SK-N-DZ (cell line): Measurements from ENCODE around the gene RMDN2.
"Not testable (repeated sequence)": the region's sequence is repeated elsewhere in the genome, so short reads cannot be mapped to it uniquely, and the experiment has no call there.

Experiments
- DNase-seq: peaks from one replicate; pipeline ENCODE4 v3.0.0-alpha.2; 2015; ENCODE audit warnings: low spot score

The RMDN2 gene

DNA sequence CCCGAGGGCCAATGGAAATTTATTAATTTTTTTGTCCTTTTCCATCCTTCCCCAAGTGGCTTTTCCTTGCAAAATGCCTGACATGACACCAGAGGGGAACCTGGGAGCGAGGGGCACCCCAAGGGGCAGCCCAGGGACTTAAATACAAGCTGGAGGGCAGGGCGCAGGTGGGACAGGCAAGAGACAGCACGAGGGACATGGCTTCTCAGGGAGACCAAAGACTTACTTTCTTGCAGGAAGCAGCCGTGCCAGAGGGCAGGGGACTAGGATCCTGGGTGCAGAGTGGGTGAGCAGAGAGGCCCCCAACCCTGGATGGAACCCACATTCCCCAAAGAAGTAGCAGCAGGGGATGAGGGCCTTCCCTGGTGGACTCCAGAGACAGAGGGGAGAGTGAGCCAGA is 5.3 kb downstream of the RMDN2 start:
- not testable (repeated sequence) for DNase-seq

GRCh38 chr2:37932873-37933272 is 7.8 kb downstream of the RMDN2 start:
- DNase-seq = not testable (repeated sequence)

GRCh38 chr2:37934591-37935513 is 9.8 kb downstream of the RMDN2 start:
- DNase-seq = no peak

- DNase-seq = not testable (repeated sequence)
These were observed 12.5 kb downstream of the RMDN2 start for GRCh38 chr2:37937568-37937967.

DNA sequence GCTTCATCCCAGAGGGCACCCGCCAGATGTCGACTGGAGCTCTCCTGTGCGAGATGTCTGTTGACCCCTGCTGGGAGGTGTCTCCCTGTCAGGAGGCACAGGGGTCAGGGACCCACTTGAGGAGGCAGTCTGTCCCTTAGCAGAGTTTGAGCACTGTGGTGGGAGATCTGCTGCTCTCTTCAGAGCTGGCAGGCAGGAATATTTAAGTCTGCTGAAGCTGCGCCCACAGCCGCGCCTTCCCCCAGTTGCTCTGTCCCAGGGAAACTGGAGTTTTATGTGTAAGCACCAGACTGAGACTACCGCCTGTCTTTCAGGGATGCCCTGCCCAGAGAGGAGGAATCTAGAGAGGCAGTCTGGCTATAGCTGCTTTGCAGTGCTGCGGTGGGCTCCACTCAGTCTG is 16.2 kb downstream of the RMDN2 start:
- DNase-seq = not testable (repeated sequence)

- DNase-seq = no peak
These were observed 19.2 kb downstream of the RMDN2 start for GRCh38 chr2:37944268-37944667.

DNA sequence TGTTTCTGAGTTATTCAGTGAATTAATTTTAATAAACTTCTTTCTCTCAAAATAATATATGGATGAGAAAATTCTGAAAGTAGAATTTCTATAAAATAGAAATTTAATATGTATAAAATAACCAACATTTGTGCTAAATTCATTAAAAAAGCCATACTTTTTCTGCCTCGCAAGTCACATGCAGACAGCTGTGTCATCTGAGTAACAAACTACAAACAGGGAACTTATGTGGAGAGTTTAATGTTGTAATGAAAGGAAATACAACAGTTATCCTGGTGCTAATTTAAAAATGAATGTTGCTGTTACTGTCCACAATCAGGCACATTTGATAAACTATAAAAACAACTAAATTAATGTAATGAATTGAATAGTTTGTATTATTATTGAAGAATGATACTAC is 22.2 kb downstream of the RMDN2 start:
- no peak for DNase-seq

- DNase-seq = not testable (repeated sequence)
These were observed 37.1 kb downstream of the RMDN2 start for GRCh38 chr2:37962018-37962739.

DNA sequence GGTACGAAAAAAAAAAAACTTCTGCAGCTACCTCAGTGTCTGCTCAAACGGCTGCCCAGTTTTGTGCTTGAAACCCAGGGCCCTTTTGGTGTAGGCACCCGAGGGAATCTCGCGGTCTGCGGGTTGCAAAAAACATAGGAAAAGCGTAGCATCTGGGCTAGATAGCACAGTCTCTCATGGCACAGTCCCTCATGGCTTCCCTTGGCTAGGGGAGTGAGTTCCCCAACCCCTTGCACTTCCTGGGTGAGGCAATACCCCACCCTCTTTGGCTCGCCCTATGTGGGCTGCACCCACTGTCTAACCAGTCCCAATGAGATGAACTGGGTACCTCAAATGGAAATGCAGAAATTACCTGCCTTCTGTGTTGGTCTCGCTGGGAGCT is 37.6 kb downstream of the RMDN2 start:
- DNase-seq = not testable (repeated sequence)

GRCh38 chr2:37963901-37964300 is 38.8 kb downstream of the RMDN2 start:
- not testable (repeated sequence) for DNase-seq

GRCh38 chr2:37966326-37966725 is 41.2 kb downstream of the RMDN2 start:
- no peak for DNase-seq

GRCh38 chr2:37969731-37970130 is 44.6 kb downstream of the RMDN2 start:
- DNase-seq = no peak

DNA sequence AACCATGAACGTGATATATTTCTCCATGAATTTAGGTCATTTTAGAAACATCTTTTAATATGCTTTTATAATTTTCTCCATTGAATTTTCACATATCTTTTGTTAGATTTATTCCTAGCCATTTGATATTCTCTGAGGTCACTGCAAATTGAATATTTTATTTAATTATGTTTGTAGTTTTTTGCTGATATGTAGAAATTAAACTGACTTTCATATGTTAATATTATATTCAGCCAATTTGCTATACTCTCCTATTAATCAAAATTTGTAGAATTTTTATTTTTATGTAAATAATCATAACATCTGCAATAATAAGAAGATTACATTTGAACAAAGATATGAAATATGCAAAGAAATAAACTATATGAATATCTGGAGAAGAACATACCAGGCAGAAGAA is 46.9 kb downstream of the RMDN2 start:
- DNase-seq = no peak

DNA sequence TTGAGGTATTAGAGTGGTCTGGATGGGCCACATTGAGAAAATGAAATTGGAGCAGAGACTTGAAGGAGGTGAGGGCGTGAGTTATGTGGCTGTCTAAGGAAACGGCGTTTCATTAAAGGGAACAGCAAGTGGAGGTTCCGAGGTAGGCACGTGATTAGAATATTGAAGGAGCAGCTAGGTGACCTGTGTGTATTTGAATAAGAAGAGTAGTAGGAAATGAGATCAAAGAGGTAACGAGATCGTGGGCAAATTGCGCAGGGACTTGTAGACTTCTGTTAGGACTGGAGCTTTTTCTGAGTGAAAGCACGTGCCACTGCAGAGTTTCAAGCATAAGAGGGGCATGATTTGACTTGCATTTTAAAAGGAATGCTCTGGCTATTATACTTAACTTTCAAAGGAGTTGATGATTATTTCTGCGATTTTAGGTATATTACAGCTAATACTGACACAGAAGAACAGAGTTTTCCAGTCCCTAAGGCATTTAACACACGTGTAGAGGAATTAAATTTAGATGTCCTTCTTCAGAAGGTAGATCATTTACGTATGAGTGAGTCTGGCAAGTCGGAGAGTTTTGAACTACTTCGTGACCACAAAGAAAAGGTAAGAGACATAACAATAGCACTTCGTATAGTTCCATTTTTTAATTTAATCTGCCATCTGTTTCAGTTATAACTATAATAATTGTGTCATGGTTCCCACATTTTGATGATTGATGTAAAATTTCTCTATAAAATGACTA is 48.7 kb downstream of the RMDN2 start:
- no peak for DNase-seq

GRCh38 chr2:37975808-37976207 is 50.7 kb downstream of the RMDN2 start:
- DNase-seq = no peak

DNA sequence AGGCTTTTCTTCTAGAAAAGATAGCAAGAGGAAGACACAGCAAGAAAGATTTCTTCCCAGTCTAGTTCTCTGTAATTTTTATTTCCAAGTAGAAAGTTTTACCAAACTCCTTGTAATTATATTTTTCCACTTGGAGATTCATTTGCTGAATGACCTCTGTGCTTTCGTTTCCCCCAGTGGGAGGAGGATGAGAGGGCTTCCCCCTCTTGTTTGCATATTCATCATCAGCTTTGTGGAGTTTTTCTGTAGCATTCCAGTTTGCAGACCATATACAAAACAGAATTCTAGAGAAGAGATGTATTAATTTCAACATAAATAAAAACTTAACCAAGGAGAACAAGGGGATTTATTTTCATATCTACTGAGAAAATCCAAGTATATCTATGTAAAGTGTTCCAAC is 51.3 kb downstream of the RMDN2 start:
- DNase-seq = no peak

- peak; percentile 74 for DNase-seq
These were observed 57.1 kb downstream of the RMDN2 start for GRCh38 chr2:37982147-37982582.

- no peak for DNase-seq
These were observed 57.8 kb downstream of the RMDN2 start for GRCh38 chr2:37982847-37983246.

GRCh38 chr2:37983719-37984118 is 58.6 kb downstream of the RMDN2 start:
- no peak for DNase-seq

GRCh38 chr2:37984176-37984575 is 59.1 kb downstream of the RMDN2 start:
- no peak for DNase-seq

DNA sequence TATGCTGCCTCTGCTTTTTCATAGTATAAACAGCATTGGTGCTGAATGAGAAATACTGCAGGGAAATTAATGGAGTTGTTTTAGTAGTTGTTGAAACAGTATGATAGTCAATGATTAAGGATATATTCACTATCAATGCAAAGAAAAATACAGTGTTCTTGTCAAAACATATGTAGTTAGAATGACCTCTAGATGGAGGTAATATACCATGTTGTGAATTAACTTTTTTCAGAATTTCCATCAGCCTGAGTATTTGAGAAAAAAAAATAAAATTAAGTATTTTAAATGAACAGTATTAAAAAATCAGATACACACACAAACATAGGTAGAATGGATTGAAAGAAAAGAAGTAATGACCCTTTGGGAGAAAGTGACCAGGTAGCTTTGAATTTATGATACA is 59.5 kb downstream of the RMDN2 start:
- DNase-seq = no peak

GRCh38 chr2:37985333-37985732 is 60.2 kb downstream of the RMDN2 start:
- DNase-seq = no peak
